ENCODE measurements around the gene ZNF287.

Gene ZNF287

GRCh38 chr17:16515933-16516332 lies 53.1 kb downstream of the ZNF287 start:
- no peak for DNase-seq

- no peak for DNase-seq
These were observed 55.1 kb downstream of the ZNF287 start for GRCh38 chr17:16513873-16514272.

- no peak for DNase-seq
These were observed 57.0 kb downstream of the ZNF287 start for GRCh38 chr17:16512011-16512410.

GRCh38 chr17:16511593-16511992 lies 57.4 kb downstream of the ZNF287 start:
- DNase-seq = no peak

GRCh38 chr17:16507918-16508533 lies 61.0 kb downstream of the ZNF287 start:
- no peak for DNase-seq

GRCh38 chr17:16506188-16506587 lies 62.8 kb downstream of the ZNF287 start:
- DNase-seq = no peak

GRCh38 chr17:16504984-16505383 lies 64.0 kb downstream of the ZNF287 start:
- DNase-seq = no peak

All from activated naive CD4-positive, alpha-beta T cell treated with anti-CD3 and anti-CD28 coated beads, Interleukin-2, amount 50 U/mL, for 16 hours (primary cell).